ENCODE measurements around the gene VAMP2. TPM values are rescaled to one million over a fixed set of nuclear protein-coding genes. Genes with fewer than 3 reads are reported as not detected.

VAMP2 gene
- total and polyA plus RNA-seq, 10 of the 15 experiments (the other 5 are each of a cell fraction or from before 2014, with no cell fraction given) = 3.0 to 35.2 (median 25.0) TPM

GRCh38 chr17:8124350-8125153 lies 38.2 kb downstream of the VAMP2 start:
- BruUV-seq (replicated peaks) = no TSS peak
- no peaks in the 10 kb centered on the region for H3K79me2 ChIP-seq (ENCODE audit: control insufficient read depth, insufficient read depth, low read length)
- no peaks in the 10 kb centered on the region for H4K20me1 ChIP-seq (ENCODE audit: control insufficient read depth, insufficient read depth)
- FAIRE-seq (no peak), ATAC-seq (no peak), DNase-seq (ENCODE audit: low read depth, low spot score) (no peak)
- H3K4me2 ChIP-seq (ENCODE audit: control insufficient read depth, insufficient read depth) = peak overlapping the region; percentile 94
- 3% methylated on average over 24 of the region's 24 CpGs for WGBS (ENCODE audit: insufficient coverage, insufficient replicate concordance, low lambda C conversion rate, missing lambda C conversion rate)
- no peak overlapping the region; the same call in 1 of the 2 replicates for H3K9ac ChIP-seq (ENCODE audit: control insufficient read depth, insufficient read depth, low read length)
- TF ChIP-seq GATAD2B (conservative IDR thresholded peaks at IDR 0.05; ENCODE audit: low read depth) = no peak
- no peak for TF ChIP-seq KDM1A (IDR thresholded peaks at IDR 0.05; ENCODE audit: borderline replicate concordance)
- no peak for TF ChIP-seq NR2F1 (conservative IDR thresholded peaks at IDR 0.05)
- TF ChIP-seq PML (IDR thresholded peaks at IDR 0.05; ENCODE audit: low read length) = no peak
- no peak for TF ChIP-seq CREM (IDR thresholded peaks at IDR 0.05; ENCODE audit: low read depth)
- no peak for TF ChIP-seq SMARCA5 (IDR thresholded peaks at IDR 0.05)
- TF ChIP-seq TCF3 (IDR thresholded peaks at IDR 0.05; ENCODE audit: borderline replicate concordance, insufficient read depth, low read depth, low read length) = no peak
- TF ChIP-seq EGR1 (IDR thresholded peaks at IDR 0.05; ENCODE audit: borderline replicate concordance in 1 of 2, low read depth in 2 of 2, low read length in 2 of 2) = no peak
- no peak for TF ChIP-seq HSF1 (IDR thresholded peaks at IDR 0.05; ENCODE audit: low read depth, low read length)
- no peak for TF ChIP-seq RBBP5 (conservative IDR thresholded peaks at IDR 0.05)
- TF ChIP-seq JUND (IDR thresholded peaks at IDR 0.05; ENCODE audit: low read depth, low read length) = no peak
- TF ChIP-seq IRF3 (IDR thresholded peaks at IDR 0.05) = no peak
- TF ChIP-seq SP1 (IDR thresholded peaks at IDR 0.05; ENCODE audit: low read depth, low read length) = no peak
- TF ChIP-seq CEBPB (IDR thresholded peaks at IDR 0.05; ENCODE audit: borderline replicate concordance in 1 of 2, low read depth in 2 of 2, low read length in 2 of 2) = no peak
- no peak for TF ChIP-seq IKZF1 (conservative IDR thresholded peaks at IDR 0.05)
- no peak for TF ChIP-seq WRNIP1 (IDR thresholded peaks at IDR 0.05; ENCODE audit: borderline replicate concordance, low read depth, low read length)
- no peak for TF ChIP-seq POLR2A (IDR thresholded peaks at IDR 0.05; ENCODE audit: low read depth, low read length)
- H3K9me3 ChIP-seq (replicated peaks; ENCODE audit: control insufficient read depth, insufficient read depth, low read length) = no peaks in the 10 kb centered on the region
- ChIA-PET CTCF (interaction anchor here (0.7 to 3.7 kb wide), 6 partner anchors 13 to 171 kb away, joined by 3 to 46 read pairs (median 4); partner anchors contain the start of gene SLC25A35), POLR2A (interaction anchor here (0.7 to 3.9 kb wide), 5 partner anchors 10 to 63 kb away, joined by 3 to 19 read pairs (median 13); partner anchors contain the start of gene PER1), RAD21 (ENCODE audit: unreplicated experiment) (interaction anchor here (0.6 to 1.5 kb wide), 4 partner anchors 13 to 97 kb away, joined by 3 to 7 read pairs (median 4); no protein-coding TSS in a partner anchor), SMC1A (ENCODE audit: uncharacterized antibody, unreplicated experiment) (interaction anchor here (0.6 to 3.8 kb wide), 8 partner anchors 10 to 814 kb away, joined by 3 to 21 read pairs (median 3); partner anchors contain the start of gene TP53)
- H3K27ac ChIP-seq (ENCODE audit: control insufficient read depth, insufficient read depth) = no peak overlapping the region; the same call in 1 of the 2 replicates
- intact Hi-C loops (cut with micrococcal nuclease; ENCODE audit: unreplicated experiment) = loop anchor here (5.0 kb wide), 1 partner anchor 173 kb away; the partner anchor contains the start of gene SLC25A35
- H3K4me3 ChIP-seq = peak overlapping the region; percentile 99
- peaks cover 5 to 9% of the 10 kb centered on the region in 2 experiments for H3K27me3 ChIP-seq (replicated peaks in 1 of 2; ENCODE audit: control insufficient read depth in 2 of 2, insufficient read depth in 2 of 2, low read length in 1 of 2)
- in situ Hi-C loops (cut with MboI) = loop anchor here (5.0 kb wide), 1 partner anchor 98 kb away; no protein-coding TSS in a partner anchor
- H2AFZ ChIP-seq (ENCODE audit: control insufficient read depth, low read depth, low read length) = peak overlapping the region; percentile 35
- no peaks in the 10 kb centered on the region for H3K36me3 ChIP-seq (ENCODE audit: control insufficient read depth in 2 of 2, insufficient read depth in 2 of 2, low read length in 1 of 2)
- H3K4me1 ChIP-seq (ENCODE audit: control insufficient read depth, insufficient read depth, low read length) = peaks cover 36% of the 10 kb centered on the region

All from GM12878 (cell line).